OCI-LY7 (cell line): ENCODE results near the gene BABAM1.

Source experiments
- CTCF ChIP-seq: fragments of 200-600 bp; sonication (generic); conservative IDR thresholded peaks from 2 replicates; pipeline ENCODE4 v1.5.1; 2014; ENCODE audit warnings: mild to moderate bottlenecking, antibody characterized with exemption, low read length, moderate library complexity, mixed read lengths
- EZH2phosphoT487 ChIP-seq: fragments of 200-600 bp; sonication (generic); IDR thresholded peaks from 2 replicates; pipeline ENCODE4 v1.6.1; 2018; ENCODE audit warnings: low read depth, borderline replicate concordance, mild to moderate bottlenecking, mixed run types, antibody characterized with exemption, low read length, moderate library complexity, mixed read lengths

GRCh38 chr19:17259934-17260333, 7.3 kb upstream of the BABAM1 start:
- TF ChIP-seq CTCF (no peak), EZH2phosphoT487 (no peak)
